Activated CD4-positive, CD25-positive, alpha-beta regulatory T cell treated with anti-CD3 and anti-CD28 coated beads, Interleukin-2, amount 50 U/mL, for 24 hours (primary cell): ENCODE data around the gene SLC7A7.
"Not testable (repeated sequence)": the region's sequence is repeated elsewhere in the genome, so short reads cannot be mapped to it uniquely, and the experiment has no call there.

Source experiments
- ATAC-seq, 2 donors: fragments of 150-1000 bp; cut with Tn5 transposase; one replicate each; pipeline ENCODE4 v1.10.0; 2021; ENCODE audit warnings: mild to moderate bottlenecking in 1 of 2, moderate library complexity in 1 of 2

Gene SLC7A7

GRCh38 chr14:22786685-22787084, 28.6 kb downstream of the SLC7A7 start:
- no peak for ATAC-seq

- ATAC-seq = no peak
Measured at GRCh38 chr14:22781301-22781991, 33.8 kb downstream of the SLC7A7 start.

GRCh38 chr14:22780941-22781300, 34.3 kb downstream of the SLC7A7 start:
- ATAC-seq = no peak

- no peak for ATAC-seq
Measured at GRCh38 chr14:22780105-22780679, 35.0 kb downstream of the SLC7A7 start.

- no peak for ATAC-seq
Measured at GRCh38 chr14:22778084-22778483, 37.2 kb downstream of the SLC7A7 start.

- not testable (repeated sequence) for ATAC-seq
Measured at GRCh38 chr14:22776849-22777248, 38.4 kb downstream of the SLC7A7 start.

- ATAC-seq = no peak
Measured at GRCh38 chr14:22776215-22776614, 39.0 kb downstream of the SLC7A7 start.

- ATAC-seq = no peak
Measured at GRCh38 chr14:22774011-22774706, 41.1 kb downstream of the SLC7A7 start.

- ATAC-seq = no peak
Measured at GRCh38 chr14:22773162-22774010, 41.8 kb downstream of the SLC7A7 start.

- ATAC-seq = no peak
Measured at GRCh38 chr14:22772725-22773124, 42.5 kb downstream of the SLC7A7 start.

GRCh38 chr14:22770481-22771187, 44.6 kb downstream of the SLC7A7 start:
- ATAC-seq = no peak

- no peak for ATAC-seq
Measured at GRCh38 chr14:22769369-22769768, 45.9 kb downstream of the SLC7A7 start.

- ATAC-seq = no peak
Measured at GRCh38 chr14:22768947-22769346, 46.3 kb downstream of the SLC7A7 start.

- no peak for ATAC-seq
Measured at GRCh38 chr14:22767323-22767589, 48.0 kb downstream of the SLC7A7 start.

- peak; percentile 91 to 94 for ATAC-seq
Measured at GRCh38 chr14:22766457-22767322, 48.5 kb downstream of the SLC7A7 start, which contains the start of gene OXA1L. TSS of gene OXA1L (plus strand) at chr14:22766688. CDS start at chr14:22766702, 14 bp downstream.

- ATAC-seq = no peak
Measured at GRCh38 chr14:22764382-22764781, 50.9 kb downstream of the SLC7A7 start.

GRCh38 chr14:22761734-22762133, 53.5 kb downstream of the SLC7A7 start:
- ATAC-seq = no peak

GRCh38 chr14:22757972-22758650, 57.1 kb downstream of the SLC7A7 start:
- ATAC-seq = not testable (repeated sequence)

GRCh38 chr14:22753586-22753985, 61.6 kb downstream of the SLC7A7 start:
- ATAC-seq = no peak

- ATAC-seq = no peak
Measured at GRCh38 chr14:22752422-22752821, 62.8 kb downstream of the SLC7A7 start.

- no peak for ATAC-seq
Measured at GRCh38 chr14:22748631-22749068, 66.6 kb downstream of the SLC7A7 start.
